ENCODE results near the gene VPS41. TPM values are rescaled to one million over a fixed set of nuclear protein-coding genes. Genes with fewer than 3 reads are reported as not detected.
A peak's percentile ranks its signal among the peaks of the same experiment; 100 is the strongest.

VPS41 gene
- total RNA-seq, 2 donors from 2014 or later = 74.3 to 79.7 TPM

- H3K4me1 Mint-ChIP-seq (ENCODE audit: low read depth in 2 of 2) = no peaks in the 10 kb centered on the region
- peaks cover 23% of the 10 kb centered on the region in 2 donors for H3K27me3 Mint-ChIP-seq
- ATAC-seq (no peak), DNase-seq (ENCODE audit: low spot score) (no peak)
- no peak overlapping the region for H3K27ac Mint-ChIP-seq
- H3K36me3 Mint-ChIP-seq = no peaks in the 10 kb centered on the region
- H3K4me3 Mint-ChIP-seq = no peak overlapping the region
- no peaks in the 10 kb centered on the region for H3K9me3 Mint-ChIP-seq
Observed at GRCh38 chr7:38702002-38702535, 206.9 kb downstream of the VPS41 start.

DNA sequence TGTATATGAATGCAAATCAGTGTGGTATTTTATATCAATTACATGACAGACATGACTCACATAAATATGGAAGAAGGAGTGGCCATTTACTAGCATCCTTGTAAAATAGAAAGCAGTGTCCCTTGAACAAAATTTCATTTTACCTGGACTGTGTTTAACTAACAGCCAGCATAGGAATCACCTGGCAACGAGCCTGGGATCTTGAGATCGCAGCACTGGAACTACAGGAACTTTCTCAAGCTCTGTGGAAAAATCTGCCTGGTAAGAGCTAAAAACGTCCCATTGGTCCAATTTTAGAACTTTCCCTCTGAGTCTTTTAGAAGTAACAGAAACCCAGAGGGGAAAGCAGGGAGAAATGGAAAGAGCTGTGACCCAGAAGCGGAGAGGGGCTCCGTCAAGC, 208.9 kb downstream of the VPS41 start:
- Mint-ChIP-seq H3K9me3 (no peaks in the 10 kb centered on the region), H3K36me3 (no peaks in the 10 kb centered on the region), H3K4me1 (ENCODE audit: low read depth in 2 of 2) (no peaks in the 10 kb centered on the region), H3K4me3 (no peak overlapping the region), H3K27me3 (peaks cover 17 to 20% of the 10 kb centered on the region in 2 donors), H3K27ac (no peak overlapping the region)
- DNase-seq (ENCODE audit: low spot score) (no peak), ATAC-seq (no peak)

DNA sequence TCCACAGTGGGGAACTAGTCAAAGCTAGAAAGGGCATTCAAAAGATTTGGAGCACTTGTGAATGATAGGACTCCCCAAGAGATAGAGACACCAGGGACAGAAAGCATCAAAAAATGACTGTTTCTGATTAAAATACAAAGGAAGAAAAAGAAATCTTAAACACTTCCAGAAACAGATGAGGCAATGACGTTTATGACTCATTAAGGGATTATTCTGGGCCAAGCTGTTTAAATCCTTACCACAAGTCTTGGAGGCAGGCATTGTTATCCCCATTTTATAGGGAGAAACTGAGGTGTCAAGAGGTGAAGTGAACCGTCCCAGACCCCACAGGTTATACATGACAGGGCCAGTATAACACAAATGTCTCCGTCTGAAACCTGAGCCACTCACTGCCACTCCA, 209.5 kb downstream of the VPS41 start:
- Mint-ChIP-seq H3K27me3 (peaks cover 17 to 22% of the 10 kb centered on the region in 2 donors), H3K36me3 (no peaks in the 10 kb centered on the region), H3K27ac (no peak overlapping the region), H3K4me3 (no peak overlapping the region), H3K4me1 (ENCODE audit: low read depth in 2 of 2) (no peaks in the 10 kb centered on the region), H3K9me3 (no peaks in the 10 kb centered on the region)
- DNase-seq (ENCODE audit: low spot score) = no peak
- ATAC-seq = no peak

- H3K4me1 Mint-ChIP-seq (ENCODE audit: low read depth in 2 of 2) = no peaks in the 10 kb centered on the region
- no peaks in the 10 kb centered on the region for H3K36me3 Mint-ChIP-seq
- H3K9me3 Mint-ChIP-seq = no peaks in the 10 kb centered on the region
- ATAC-seq = no peak
- DNase-seq (ENCODE audit: low spot score) = no peak
- H3K27me3 Mint-ChIP-seq = peaks cover 7 to 12% of the 10 kb centered on the region in 2 donors
- no peak overlapping the region for H3K27ac Mint-ChIP-seq
- no peak overlapping the region for H3K4me3 Mint-ChIP-seq
Observed at GRCh38 chr7:38694326-38694725, 214.7 kb downstream of the VPS41 start.

GRCh38 chr7:38686888-38687287, 222.1 kb downstream of the VPS41 start:
- ATAC-seq = no peak

DNA sequence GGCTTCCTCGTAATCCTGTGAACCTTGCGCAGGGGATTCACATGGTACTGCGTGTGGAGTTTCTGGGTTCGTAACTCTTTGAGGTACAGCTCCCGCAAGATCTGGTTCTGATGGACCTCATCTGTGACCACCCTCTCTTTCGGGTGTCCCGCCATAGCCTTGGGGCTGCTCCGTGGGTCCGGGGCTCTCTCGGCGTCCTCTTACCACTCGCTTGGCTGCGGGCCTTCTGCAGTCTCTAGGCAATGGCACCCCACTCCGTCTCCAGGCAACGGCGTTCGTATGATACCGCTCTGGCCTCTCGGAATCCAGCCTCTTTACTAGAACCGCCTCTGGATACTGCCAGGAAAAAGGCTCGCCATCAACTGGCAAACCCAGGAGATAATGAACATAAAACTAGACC, 223.1 kb downstream of the VPS41 start:
- Mint-ChIP-seq H3K27ac (no peak overlapping the region), H3K27me3 (peaks cover 13 to 20% of the 10 kb centered on the region in 2 donors), H3K4me3 (no peak overlapping the region), H3K9me3 (no peaks in the 10 kb centered on the region), H3K4me1 (ENCODE audit: low read depth in 2 of 2) (no peaks in the 10 kb centered on the region), H3K36me3 (no peaks in the 10 kb centered on the region)
- ATAC-seq = no peak
- no peak for DNase-seq (ENCODE audit: low spot score)

More at GRCh38 chr7:38686888-38687287, 222.1 kb downstream of the VPS41 start:
- Mint-ChIP-seq H3K9me3 (no peaks in the 10 kb centered on the region), H3K36me3 (no peaks in the 10 kb centered on the region), H3K4me3 (no peak overlapping the region), H3K27ac (no peak overlapping the region), H3K4me1 (ENCODE audit: low read depth in 2 of 2) (no peaks in the 10 kb centered on the region), H3K27me3 (peaks cover 12 to 23% of the 10 kb centered on the region in 2 donors)
- no peak for DNase-seq (ENCODE audit: low spot score)

DNA sequence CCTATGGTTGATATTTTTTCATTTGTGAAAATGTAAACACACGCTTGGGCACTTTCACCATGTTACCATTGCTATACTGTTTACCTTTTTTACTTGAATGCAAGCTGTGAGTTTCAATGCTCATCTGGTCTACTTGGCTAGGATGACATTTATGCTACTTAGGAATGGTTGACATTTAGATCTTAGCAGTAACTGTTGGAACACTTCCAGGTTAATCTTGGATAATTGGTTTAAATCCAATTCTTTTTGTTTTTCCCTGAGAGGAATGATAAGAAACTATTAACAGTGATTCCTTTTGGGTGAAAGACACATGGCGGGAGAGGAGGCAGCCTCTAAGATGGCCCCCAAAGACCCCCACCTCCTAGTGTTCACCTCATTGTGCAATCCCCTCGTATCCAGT, 226.4 kb downstream of the VPS41 start:
- no peaks in the 10 kb centered on the region for H3K36me3 Mint-ChIP-seq
- no peak overlapping the region for H3K27ac Mint-ChIP-seq
- H3K27me3 Mint-ChIP-seq = peaks cover 16 to 24% of the 10 kb centered on the region in 2 donors
- no peak for ATAC-seq
- DNase-seq (ENCODE audit: low spot score) = no peak
- no peaks in the 10 kb centered on the region for H3K4me1 Mint-ChIP-seq (ENCODE audit: low read depth in 2 of 2)
- H3K9me3 Mint-ChIP-seq = no peaks in the 10 kb centered on the region
- no peak overlapping the region for H3K4me3 Mint-ChIP-seq

DNA sequence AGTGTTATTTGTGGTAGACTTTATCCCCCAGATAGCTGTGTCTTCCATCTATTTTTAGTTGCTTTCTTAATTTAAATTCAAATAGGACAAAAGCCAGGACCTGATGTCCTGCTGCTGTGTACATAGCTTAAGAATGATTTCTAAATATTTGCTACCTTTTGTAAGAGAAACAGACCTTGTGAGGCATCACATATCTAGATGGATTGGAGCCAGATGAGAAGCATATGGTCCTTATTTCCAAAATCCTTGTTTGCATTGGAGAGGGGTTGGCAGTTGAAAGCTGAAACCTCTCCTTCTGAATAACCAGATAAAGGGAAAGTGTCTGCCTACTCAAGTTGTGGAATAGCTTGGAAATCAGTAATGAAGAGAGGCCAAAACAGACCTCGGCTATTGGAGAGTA, 227.1 kb downstream of the VPS41 start:
- Mint-ChIP-seq H3K4me3 (no peak overlapping the region), H3K4me1 (ENCODE audit: low read depth in 2 of 2) (no peaks in the 10 kb centered on the region), H3K36me3 (no peaks in the 10 kb centered on the region), H3K27ac (no peak overlapping the region), H3K27me3 (peaks cover 16 to 24% of the 10 kb centered on the region in 2 donors), H3K9me3 (no peaks in the 10 kb centered on the region)
- ATAC-seq (no peak), DNase-seq (ENCODE audit: low spot score) (no peak)

DNA sequence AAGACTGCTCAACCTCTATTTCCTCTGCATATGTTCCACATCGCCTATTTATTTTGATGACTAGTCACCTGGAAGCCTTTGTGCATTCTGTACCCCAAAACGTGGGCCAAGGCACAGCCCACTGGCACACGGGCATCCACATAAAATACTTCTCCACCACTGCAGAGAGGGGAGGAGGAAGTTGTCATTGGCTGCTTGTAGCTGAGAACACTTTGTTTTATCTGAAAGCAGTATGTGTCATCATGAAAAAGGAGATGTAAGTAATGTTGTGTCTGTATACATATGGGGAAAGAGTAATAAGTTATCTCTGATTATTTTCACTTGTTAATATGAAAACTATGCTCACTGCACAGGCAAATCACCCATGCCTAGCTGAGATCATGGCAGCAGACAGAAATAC, 229.6 kb downstream of the VPS41 start:
- H3K4me1 Mint-ChIP-seq (ENCODE audit: low read depth in 2 of 2) = no peaks in the 10 kb centered on the region
- peaks cover 15 to 26% of the 10 kb centered on the region in 2 donors for H3K27me3 Mint-ChIP-seq
- H3K27ac Mint-ChIP-seq = no peak overlapping the region
- no peak overlapping the region for H3K4me3 Mint-ChIP-seq
- no peaks in the 10 kb centered on the region for H3K9me3 Mint-ChIP-seq
- ATAC-seq = no peak
- no peaks in the 10 kb centered on the region for H3K36me3 Mint-ChIP-seq
- no peak for DNase-seq (ENCODE audit: low spot score)

GRCh38 chr7:38678698-38679054, 230.3 kb downstream of the VPS41 start:
- Mint-ChIP-seq H3K9me3 (no peaks in the 10 kb centered on the region), H3K36me3 (no peaks in the 10 kb centered on the region), H3K27ac (no peak overlapping the region)

GRCh38 chr7:38677981-38678697, 230.9 kb downstream of the VPS41 start:
- Mint-ChIP-seq H3K4me1 (ENCODE audit: low read depth in 2 of 2) (no peaks in the 10 kb centered on the region), H3K27ac (no peak overlapping the region), H3K27me3 (peaks cover 16 to 34% of the 10 kb centered on the region in 2 donors), H3K9me3 (no peaks in the 10 kb centered on the region), H3K36me3 (no peaks in the 10 kb centered on the region), H3K4me3 (no peak overlapping the region)
- DNase-seq (ENCODE audit: low spot score) (no peak), ATAC-seq (peak in 1 of 2 donors; percentile 53)

More at GRCh38 chr7:38678698-38679054, 230.3 kb downstream of the VPS41 start:
- Mint-ChIP-seq H3K4me1 (ENCODE audit: low read depth in 2 of 2) (no peaks in the 10 kb centered on the region), H3K27me3 (peaks cover 16 to 32% of the 10 kb centered on the region in 2 donors), H3K4me3 (no peak overlapping the region)
- ATAC-seq (peak in 1 of 2 donors; percentile 53), DNase-seq (ENCODE audit: low spot score) (no peak)

DNA sequence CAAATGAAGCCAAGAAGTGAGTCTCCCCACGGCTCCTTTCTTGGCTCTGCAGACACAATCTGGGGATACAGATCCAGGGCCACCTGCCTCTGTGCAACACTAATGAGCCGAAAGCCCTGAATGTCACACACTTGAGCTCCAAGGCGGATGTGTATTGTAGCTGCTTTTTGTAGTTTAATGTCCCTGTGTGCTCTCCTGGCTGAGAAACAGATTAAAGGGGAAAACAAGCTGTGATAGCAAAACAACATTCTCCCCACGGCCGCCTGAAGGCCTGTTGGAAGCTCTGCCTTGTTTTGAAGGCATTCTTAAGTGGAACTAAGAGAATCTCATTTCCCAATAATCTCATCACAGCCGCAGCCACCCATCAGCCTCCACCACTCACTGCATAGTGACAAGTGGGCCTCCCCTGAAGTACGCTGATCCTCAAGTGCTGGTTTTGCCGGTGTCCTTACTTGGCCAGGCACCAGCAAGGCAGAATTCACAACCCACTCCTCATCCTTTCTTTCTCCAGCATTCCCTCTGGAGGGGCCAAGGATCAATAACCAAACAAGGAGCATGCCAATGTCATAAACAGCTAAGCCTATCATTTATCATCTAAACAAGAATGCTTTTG, 233.4 kb downstream of the VPS41 start:
- no peak for DNase-seq (ENCODE audit: low spot score)
- Mint-ChIP-seq H3K27ac (no peak overlapping the region), H3K9me3 (no peaks in the 10 kb centered on the region), H3K36me3 (no peaks in the 10 kb centered on the region), H3K4me3 (no peak overlapping the region), H3K4me1 (ENCODE audit: low read depth in 2 of 2) (no peaks in the 10 kb centered on the region), H3K27me3 (peaks cover 18 to 36% of the 10 kb centered on the region in 2 donors)
- no peak for ATAC-seq

DNA sequence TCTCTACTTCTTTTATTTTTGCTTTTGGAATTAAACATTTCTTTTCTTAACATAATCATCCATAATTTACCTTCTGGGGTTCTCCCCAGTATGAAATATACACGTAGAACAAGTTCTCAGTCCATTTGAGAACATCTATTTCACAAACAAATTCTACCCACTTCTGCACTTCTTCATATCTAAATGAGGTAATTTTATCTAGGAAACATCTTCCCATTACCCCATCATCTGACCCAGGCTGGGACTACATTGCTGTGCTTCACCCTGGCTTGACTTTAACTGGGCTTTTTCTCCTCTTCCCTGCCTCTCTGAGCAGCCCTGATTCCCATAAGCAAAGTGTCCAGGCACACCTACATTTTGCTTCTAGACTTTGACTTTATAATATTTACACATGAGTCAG, 234.5 kb downstream of the VPS41 start:
- no peak overlapping the region for H3K27ac Mint-ChIP-seq
- no peaks in the 10 kb centered on the region for H3K9me3 Mint-ChIP-seq
- no peaks in the 10 kb centered on the region for H3K4me1 Mint-ChIP-seq (ENCODE audit: low read depth in 2 of 2)
- DNase-seq (ENCODE audit: low spot score) (no peak), ATAC-seq (no peak)
- H3K4me3 Mint-ChIP-seq = no peak overlapping the region
- no peaks in the 10 kb centered on the region for H3K36me3 Mint-ChIP-seq
- H3K27me3 Mint-ChIP-seq = peaks cover 17 to 32% of the 10 kb centered on the region in 2 donors

DNA sequence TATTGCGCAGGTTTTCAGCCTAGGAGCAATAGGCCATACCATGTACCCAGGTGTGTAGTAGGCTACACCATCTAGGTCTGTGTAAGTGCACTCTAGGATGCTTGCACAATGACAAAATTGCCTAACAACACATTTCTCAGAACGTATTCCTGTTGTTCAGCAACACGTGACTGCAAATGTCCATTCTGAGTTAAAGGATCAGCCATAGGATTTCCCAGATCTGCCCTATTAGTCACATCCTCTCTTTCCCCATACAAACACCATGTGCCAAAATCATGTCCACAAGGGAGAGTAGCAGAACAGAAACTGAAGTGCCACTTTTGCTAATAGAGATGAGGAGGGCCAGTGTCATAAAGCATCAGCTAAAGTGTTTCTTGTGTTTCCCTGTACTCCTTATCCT, 235.2 kb downstream of the VPS41 start:
- no peaks in the 10 kb centered on the region for H3K4me1 Mint-ChIP-seq (ENCODE audit: low read depth in 2 of 2)

More for the DNA sequence above, 235.2 kb downstream of the VPS41 start:
- Mint-ChIP-seq H3K36me3 (no peaks in the 10 kb centered on the region), H3K9me3 (no peaks in the 10 kb centered on the region), H3K27me3 (peaks cover 22 to 39% of the 10 kb centered on the region in 2 donors), H3K27ac (no peak overlapping the region), H3K4me3 (no peak overlapping the region)
- DNase-seq (ENCODE audit: low spot score) (no peak), ATAC-seq (no peak)

All from natural killer cell treated with Interleukin-12 subunit alpha and Interleukin-12 subunit beta and Interleukin-15 and Interleukin-18, amount 100 ng/mL, for 72 hours (primary cell).